Hematopoietic multipotent progenitor cell treated with erythropoietin and hydrocortisone succinate and interleukin-3 and kit ligand, for 4 days (in vitro differentiated cells): ENCODE results near the gene PPP2R5D.
"Not testable (repeated sequence)": the region's sequence is repeated elsewhere in the genome, so short reads cannot be mapped to it uniquely, and the experiment has no call there.

Experiments
- DNase-seq: peaks from one replicate; pipeline ENCODE4 v3.0.0-alpha.2; 2015

PPP2R5D gene

DNA sequence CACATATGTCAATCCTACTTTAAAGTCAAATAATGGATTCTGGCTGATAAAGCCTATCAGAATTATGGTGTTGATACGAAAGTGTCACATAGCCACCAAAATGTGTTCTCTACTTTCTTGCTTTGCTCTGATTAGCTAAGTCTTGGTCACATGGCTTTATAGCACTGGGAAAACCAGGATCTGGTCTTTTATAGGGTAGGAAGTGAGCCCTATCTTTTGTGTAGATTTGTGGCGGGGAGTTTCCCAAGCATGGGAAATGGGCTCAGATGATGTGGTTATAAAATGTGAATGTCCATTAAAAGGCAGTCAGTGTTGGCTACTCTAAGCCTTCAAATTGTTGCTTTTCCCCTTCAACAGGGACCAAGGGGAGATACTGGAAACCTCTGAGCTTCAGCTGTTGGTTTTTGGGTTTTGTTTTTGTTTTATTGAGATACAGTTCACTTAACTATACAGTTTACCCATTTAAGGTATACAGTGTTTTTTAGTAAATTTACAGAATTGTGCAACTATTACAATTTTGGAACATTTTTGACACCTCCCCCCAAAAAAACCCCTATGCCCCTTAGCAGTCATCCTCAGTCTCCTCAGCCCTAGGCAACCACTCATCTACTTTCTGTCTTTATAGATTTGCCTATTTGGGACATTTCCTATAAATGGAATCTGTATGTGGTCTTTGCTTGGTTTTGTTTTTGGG lies 49.3 kb downstream of the PPP2R5D start:
- no peak for DNase-seq

- DNase-seq, result no peak
Measured at GRCh38 chr6:43034190-43034525, 49.8 kb downstream of the PPP2R5D start.

DNA sequence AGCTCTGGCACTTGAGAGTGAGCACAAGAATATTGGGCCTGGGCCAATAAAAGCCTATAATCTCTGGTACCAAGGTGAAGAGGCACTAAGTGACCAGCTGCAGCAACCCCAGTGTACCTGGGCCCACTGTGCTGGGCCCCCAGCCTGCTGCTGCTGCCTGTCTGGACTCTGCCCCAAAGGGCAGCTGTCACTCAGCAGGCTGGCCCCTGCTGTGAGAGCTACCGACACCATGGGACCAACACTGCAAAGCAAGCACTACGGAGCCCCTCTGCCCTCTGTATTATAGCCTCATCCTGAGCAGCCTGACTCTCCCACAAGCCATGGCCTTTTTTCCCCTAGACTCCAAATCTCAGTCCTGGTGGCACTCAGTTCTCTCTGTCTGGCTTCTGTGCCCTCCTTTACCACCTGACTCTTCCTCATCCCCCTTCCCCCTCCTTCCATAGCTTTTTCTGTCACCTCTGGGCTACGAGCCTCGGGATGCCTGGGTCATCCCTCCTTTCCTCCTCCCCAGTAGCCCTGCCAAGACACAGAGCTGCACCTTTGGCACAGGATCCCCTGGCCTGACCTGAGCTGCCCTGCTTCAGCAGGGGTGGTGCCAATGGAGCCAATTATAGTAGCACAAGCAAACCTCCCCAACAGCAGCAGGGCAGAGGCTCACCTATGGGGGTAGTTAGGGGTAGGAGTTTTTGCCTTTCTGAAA lies 51.3 kb downstream of the PPP2R5D start:
- no peak for DNase-seq

DNA sequence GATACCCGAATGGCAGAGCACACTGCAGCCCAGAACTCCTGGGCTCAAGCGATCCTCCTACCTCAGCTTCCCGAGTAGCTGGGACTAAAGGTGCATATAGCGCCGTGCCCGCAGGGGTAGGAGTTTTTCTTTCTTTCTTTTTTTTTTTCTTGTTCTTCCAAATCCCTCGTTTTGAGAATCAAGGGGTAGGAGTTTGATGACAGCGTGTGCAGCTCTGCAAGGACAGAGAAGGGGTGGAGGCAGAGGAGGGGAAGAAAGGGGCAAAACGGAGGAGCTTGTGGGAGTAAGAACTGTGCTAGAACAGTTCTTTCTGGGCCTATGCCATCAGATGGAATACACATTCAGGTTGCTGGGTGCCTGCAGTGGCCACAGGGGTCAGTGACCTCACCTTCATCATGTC lies 52.3 kb downstream of the PPP2R5D start:
- no peak for DNase-seq

DNA sequence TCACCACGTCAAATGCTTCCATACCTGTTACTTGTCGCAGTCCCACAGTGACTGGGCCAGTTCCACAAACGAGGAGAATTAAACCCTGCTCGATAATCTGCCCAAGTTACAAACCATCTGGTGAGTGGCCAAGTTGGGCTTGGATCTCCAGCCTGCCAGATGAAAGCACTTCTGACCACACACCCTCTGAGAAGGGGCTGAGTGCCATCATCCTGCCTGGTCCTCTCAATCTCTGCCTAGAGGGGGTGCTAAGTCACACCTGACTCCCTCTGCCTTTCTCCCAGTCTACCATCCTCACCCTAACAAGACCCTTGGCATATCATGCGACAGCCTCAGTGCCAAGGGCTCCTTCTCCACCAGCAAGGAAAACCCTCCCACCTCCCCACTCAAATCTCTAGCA lies 52.8 kb downstream of the PPP2R5D start:
- DNase-seq, result no peak

GRCh38 chr6:43037706-43038105 lies 53.3 kb downstream of the PPP2R5D start:
- DNase-seq, result no peak

- DNase-seq, result no peak
Measured at GRCh38 chr6:43038727-43039126, 54.4 kb downstream of the PPP2R5D start.

DNA sequence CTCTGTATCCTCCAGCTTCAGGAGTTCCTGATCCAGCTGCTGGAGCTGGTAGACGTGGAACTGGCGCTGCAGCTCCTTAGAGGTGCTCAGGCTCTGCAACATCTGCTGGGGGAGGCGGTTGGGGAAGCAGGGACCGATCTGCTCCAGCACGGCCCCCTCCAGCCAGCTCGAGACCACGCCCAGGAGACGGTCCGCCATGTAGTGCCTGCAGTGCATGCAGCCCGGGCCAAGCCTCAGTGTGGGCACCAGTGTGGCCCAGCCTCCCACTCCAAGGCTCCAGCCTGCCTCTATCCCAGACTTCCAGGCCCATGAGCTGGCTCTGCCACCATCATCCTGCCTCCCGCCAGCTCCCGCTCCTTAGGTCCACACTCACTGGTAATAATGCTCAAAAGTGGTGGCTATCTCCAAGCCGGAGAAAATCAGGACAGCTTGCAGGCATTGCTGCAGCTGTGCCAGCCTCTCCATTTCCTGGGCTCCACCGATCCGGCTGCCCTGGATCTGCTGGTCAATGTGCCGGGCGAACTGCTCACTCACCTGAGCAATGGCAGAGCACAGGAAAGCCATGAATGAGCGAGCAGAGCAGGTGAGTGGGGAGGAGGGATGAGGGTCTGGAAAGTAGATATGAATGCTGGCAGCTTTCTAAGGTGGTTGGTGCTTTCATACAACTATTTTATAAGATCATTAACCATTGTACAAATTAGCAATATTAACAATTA lies 56.3 kb downstream of the PPP2R5D start:
- no peak for DNase-seq

GRCh38 chr6:43041475-43041874 lies 57.1 kb downstream of the PPP2R5D start:
- not testable (repeated sequence) for DNase-seq

- no peak for DNase-seq
Measured at GRCh38 chr6:43043310-43043709, 58.9 kb downstream of the PPP2R5D start.

- DNase-seq, result no peak
Measured at GRCh38 chr6:43045371-43045930, 61.1 kb downstream of the PPP2R5D start.

DNA sequence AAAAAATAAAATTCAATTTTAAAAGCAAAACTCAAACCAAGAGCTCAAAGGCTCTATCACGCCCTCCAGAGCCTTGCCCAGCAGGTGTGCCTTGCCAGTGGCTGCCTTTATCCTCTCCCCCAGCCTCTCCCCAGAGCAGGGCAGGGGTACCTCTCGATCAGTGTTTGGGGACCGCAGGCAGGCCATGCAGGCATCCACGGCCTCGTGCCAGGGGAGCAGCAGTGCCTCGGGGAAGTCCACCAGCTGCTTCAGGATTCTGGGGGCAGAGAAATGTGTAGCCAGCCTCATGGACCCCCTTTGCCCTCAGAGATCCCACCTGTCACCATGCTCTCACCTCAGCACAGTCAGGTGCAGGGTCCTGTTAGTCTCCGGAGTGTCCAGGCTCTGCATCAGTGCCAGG lies 63.6 kb downstream of the PPP2R5D start:
- no peak for DNase-seq

GRCh38 chr6:43050981-43051380 lies 66.6 kb downstream of the PPP2R5D start:
- DNase-seq, result no peak

GRCh38 chr6:43052225-43052841 lies 68.0 kb downstream of the PPP2R5D start:
- DNase-seq, result no peak

DNA sequence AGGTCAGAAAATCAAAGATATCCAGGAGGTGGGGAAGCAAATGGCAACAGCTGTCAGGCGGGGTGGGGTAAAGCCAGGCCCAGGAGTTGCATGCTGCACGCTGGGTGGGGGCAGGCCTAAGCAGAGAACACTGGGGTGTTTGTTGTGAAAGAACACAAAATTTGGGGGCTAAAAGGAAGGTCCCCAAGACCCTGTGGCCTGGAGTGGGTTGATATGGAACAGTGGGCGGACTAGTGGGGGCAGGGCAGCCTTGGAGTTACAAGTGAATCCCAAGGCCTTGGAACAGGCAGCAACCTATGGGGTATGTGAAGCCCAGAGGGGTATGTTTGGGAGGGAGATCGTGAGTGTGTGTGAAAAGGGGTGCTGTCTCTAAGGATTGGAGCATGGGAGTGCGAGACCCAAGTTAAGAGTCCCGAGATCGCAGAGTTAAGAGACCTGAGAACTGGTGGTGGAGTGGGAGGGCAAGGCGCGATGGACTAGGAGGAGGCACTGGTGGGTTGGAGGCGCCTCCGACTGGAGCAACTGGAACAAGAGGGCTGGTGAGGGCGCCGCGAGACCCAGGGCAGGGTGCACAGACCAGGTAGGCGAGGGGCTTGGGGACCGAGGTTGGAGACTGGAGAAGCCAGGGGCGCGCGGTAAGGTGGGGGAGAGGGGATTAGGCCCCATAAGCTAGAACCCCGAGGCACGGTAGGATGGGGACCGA lies 68.6 kb downstream of the PPP2R5D start:
- DNase-seq, result peak; percentile 66

- peak; percentile 98 for DNase-seq
Measured at GRCh38 chr6:43053545-43054205, 69.3 kb downstream of the PPP2R5D start, which contains the start of gene CUL7. TSS of gene CUL7 (minus strand) at chr6:43053851. CDS start at chr6:43052788, 1,063 bp downstream.

DNA sequence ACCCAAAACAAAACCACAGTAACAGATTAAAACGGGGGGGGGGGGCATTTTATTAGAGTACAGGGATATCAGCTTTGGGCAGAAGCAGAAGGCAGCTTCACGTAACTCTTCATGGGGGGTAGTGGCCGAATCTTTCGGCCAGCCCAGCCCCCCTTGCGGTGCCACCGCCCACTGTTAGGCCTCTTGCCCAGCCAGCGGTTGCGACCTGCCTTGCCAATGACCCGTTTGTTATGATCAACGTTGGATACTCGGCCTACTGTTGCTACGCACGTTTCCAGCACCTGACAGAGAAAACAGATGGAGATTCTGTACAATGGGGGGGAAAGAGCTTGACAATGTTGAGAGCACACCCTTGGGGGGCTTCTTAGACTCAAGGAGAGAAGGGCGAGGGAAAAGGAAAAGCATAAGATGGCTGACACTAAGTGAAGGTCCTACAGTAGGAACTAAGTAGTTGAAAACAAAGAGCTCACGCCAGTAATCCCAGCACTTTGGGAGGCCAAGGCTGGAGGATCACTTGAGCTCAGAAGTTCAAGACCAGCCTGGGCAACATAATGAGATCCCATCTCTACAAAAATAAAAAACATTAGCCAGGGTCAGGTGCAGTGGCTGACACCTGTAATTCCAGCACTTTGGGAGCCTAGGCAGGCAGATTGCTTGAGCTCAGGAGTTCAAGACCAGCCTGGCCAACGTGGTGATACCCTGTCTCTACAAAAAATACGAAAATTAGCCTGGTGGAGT lies 70.0 kb downstream of the PPP2R5D start:
- DNase-seq, result no peak

DNA sequence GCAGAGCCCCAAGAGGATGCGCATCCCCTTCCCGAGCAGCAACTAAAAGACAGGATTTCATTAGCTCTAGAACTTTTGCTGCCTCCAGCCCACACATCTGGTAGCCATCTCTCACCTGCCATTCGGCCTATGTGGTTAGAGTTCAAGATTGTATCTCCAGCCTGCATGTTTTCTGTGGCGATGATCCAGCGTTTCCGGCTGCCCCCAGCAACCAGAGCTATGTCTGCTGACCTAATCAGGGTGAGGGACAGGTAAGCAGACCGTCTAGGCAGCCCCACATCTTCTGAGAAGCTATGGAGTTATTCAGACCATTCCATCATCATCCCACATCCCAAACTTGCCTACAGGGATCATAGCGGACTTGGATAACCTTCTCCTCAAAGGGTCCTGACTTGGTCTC lies 71.6 kb downstream of the PPP2R5D start:
- no peak for DNase-seq

DNA sequence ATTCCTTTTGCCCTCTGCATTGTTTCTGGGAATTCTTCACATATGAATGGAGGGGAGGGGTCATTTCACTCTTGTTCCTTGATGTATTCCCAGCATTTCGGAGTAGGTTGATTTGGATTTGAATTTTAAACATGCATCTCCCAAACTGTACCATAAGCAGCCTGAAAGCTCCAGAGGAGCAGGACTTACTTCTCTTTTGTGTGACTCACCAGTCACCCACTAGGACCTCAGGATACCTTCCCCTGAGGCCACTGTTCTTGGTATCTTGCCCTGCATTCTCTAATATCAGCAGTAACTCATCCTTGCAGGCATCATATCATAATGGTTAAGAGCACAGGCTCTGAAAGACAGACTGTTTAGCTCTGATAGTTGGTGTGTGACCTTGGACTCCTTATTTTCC lies 74.2 kb downstream of the PPP2R5D start:
- peak; percentile 50 for DNase-seq

DNA sequence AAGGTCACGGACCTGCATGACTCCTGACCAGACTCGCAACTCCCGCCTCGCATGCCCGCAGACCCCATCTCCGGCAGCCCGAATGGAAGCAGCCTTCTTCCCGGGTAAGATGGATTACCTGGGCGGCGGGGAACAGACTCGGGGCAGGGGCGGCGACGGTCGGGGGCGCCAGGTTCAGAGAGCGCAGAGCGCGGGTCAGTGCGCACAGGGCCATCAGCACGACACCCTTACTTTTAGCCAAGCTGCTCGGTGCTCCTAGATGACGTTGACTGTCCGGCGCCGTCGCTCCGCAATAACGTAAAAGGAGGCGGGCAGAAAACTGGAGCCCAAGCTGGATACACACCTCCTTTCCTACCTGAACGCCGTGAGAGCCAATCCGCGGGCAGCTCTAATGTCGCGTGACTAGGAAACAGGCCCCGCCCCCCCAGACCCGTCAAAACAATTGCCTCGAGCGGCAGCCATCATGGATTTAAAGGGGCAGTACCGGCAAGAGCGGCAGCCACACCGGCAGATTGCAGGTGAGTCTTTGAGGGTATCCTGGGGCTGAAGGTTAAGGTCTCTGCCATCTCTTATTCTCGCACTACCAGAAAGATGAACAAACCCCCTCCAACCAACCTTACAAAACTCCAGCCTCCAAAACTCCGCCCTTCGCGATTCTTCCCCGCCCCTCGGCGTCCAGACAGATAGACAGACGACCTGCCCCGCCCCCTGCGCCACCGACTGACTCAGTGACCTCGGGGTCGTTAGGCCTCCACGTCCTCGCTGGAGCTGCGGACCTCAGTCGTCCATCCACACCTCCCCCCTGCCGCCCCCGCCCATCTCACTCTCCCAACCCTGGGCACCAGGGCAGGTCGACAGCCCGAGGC lies 75.0 kb downstream of the PPP2R5D start, which contains the start of the genes KLC4 and MRPL2:
Gene KLC4 (plus strand): TSS at position 464 of the 866 bp plus-strand sequence. CDS start 1,705 bp downstream, outside the sequence.
Gene MRPL2 (minus strand): TSS at position 267 of the 866 bp plus-strand sequence. CDS start 53 bp downstream, at position 214.
- peak; percentile 100 for DNase-seq
